Measurements from ENCODE around the gene GUCA2B.

The GUCA2B gene

GRCh38 chr1:42184616-42185015, 31.4 kb downstream of the GUCA2B start:
- DNase-seq (ENCODE audit: low read depth in 1 of 2, low spot score in 1 of 2): no peak

DNA sequence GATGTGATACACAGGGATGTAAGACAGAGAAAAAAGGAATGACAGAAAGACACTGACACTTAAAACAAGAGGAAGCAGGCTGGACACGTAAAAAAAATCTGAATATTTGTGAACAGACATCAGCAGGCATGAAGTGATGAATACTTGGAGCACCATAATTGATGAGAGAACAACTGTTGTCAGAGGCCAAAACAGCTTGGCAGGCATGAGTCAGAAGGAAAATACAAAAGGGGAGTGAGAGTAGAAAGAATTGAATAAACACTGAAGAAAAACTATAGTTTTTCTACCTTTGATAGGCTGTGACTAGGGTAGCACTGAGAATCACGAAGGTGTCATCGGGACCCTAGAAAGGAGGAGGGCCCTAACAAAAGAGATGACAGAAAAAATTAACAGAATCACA, 32.9 kb downstream of the GUCA2B start:
- DNase-seq (ENCODE audit: low read depth in 1 of 2, low spot score in 1 of 2): no peak

DNA sequence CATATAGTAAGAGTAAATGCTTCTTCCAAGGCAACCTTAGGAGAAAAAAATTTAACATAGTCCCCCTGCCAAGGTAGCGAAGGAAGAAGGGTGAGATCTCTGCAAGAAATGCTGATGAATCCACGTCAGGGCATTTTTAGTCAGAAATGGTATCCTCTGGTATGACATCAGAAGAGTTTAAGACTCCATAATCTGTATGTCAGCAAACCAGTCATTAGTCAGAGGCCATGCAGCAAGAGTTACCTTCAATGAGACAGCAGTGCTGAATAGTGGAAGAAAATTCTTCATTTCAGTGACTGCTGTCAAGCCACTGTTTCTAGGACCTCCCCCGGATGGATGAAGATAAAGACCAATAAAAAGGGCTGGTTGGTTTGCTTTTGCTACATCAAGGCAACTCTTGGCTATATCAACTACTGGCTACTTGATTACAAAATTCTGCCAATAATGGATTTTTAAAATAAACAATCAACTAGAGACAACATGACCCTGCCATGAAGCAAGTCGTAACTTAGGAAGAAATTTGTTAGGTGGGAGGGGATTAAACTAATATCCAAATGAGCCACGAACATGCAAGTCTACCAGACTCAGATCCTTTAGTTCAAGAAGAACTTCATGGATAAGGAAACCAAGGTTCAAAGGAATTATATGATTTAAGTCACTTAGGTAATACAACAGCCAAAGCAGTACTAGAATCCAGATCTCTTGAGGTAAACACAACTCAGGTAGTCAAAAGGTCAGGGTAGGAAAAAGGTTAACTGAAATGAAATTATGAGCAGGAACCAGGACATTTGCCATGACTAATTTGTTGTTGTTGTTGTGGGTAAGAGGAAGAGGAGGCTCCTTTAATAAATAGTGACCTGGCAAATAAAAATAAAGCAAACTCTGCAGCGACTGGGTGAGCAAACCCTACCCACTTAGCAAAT, 37.0 kb downstream of the GUCA2B start:
- no peak for DNase-seq (ENCODE audit: low read depth in 1 of 2, low spot score in 1 of 2)

GRCh38 chr1:42191319-42191718, 38.1 kb downstream of the GUCA2B start:
- DNase-seq (ENCODE audit: low read depth in 1 of 2, low spot score in 1 of 2): no peak

GRCh38 chr1:42192106-42192505, 38.9 kb downstream of the GUCA2B start:
- DNase-seq (ENCODE audit: low read depth in 1 of 2, low spot score in 1 of 2): no peak

DNA sequence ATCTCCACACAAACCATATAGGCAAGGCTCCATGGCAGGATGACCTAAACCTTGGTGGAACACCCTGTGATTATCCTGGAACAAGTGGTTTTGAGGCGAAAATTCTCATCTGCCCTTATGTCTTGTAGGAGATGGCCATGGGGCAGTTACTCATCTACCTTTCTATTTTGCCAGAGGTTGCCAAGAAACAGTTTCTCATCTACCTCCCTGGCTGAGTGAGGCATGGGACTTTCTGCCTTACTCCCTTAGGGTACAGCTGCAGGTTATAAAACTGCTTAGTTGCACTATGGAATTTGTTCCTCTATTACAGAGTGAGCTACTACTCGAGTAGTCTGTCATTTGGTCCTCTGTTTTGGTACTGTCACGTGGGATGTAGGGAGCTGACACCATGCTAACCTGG, 42.6 kb downstream of the GUCA2B start:
- DNase-seq (ENCODE audit: low read depth in 1 of 2, low spot score in 1 of 2): no peak

DNA sequence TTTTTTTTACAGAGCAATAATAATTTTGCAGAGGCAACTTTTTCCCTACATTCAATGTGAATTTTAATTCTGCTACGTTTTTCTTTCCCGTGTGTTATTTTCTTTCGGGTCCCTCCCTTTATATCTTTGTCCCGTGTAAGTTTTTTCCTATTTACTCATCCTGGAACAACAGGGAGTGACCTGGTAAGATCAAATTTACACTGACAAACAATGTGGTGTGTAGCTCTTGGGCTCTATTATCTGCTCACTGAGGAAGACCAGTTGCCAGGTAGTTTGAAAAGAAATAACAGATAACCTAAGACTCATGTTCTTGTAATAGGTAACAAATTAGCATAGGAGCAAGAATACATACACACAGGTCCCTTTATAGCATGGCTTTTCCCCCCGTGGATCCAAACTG, 45.0 kb downstream of the GUCA2B start:
- no peak for DNase-seq (ENCODE audit: low read depth in 1 of 2, low spot score in 1 of 2)

GRCh38 chr1:42201986-42202385, 48.8 kb downstream of the GUCA2B start:
- no peak for DNase-seq (ENCODE audit: low read depth in 1 of 2, low spot score in 1 of 2)

Measured in activated T-helper 1 cell treated with anti-CD3 and anti-CD28 coated beads, Interleukin-2, amount 50 U/mL, for 16 hours (primary cell).